Natural killer cell (primary cell): ENCODE results near the gene RGN. TPM values are rescaled to one million over a fixed set of nuclear protein-coding genes. Genes with fewer than 3 reads are reported as not detected.
"Not testable (repeated sequence)": the region's sequence is repeated elsewhere in the genome, so short reads cannot be mapped to it uniquely, and the experiment has no call there.

ENCODE experiments used
- ATAC-seq, 3 donors: fragments of 150-1000 bp in 2 of 3; fragments of 200-7000 bp in 1 of 3; cut with Tn5 transposase; 1 replicate in 1 of 3; 2 replicates in 2 of 3; pipeline ENCODE4 v1.10.0; 2021; ENCODE audit warnings: mild to moderate bottlenecking in 2 of 3, moderate library complexity in 2 of 3
- DNase-seq, 2 donors: peaks; one replicate each; pipeline versions ENCODE4 v3.0.0 to v3.0.0-alpha.2; 2013 to 2021; ENCODE audit warnings: mixed read lengths in 1 of 2
- H3K27ac ChIP-seq: one replicate; pipeline ENCODE4 v1.5.1; 2013; ENCODE audit warnings: mild to moderate bottlenecking, low read length
- H3K27me3 ChIP-seq: one replicate; pipeline ENCODE4 v1.6.1; 2013; ENCODE audit warnings: low read length; ENCODE audit not compliant: control insufficient read depth, insufficient read depth
- H3K36me3 ChIP-seq: one replicate; pipeline ENCODE4 v1.6.1; 2013; ENCODE audit warnings: low read length; ENCODE audit not compliant: control insufficient read depth, insufficient read depth
- H3K4me1 ChIP-seq: one replicate; pipeline ENCODE4 v1.6.1; 2013; ENCODE audit warnings: low read length; ENCODE audit not compliant: control insufficient read depth, insufficient read depth
- H3K4me3 ChIP-seq: one replicate; pipeline ENCODE4 v1.5.1; 2013; ENCODE audit warnings: low read length
- H3K9me3 ChIP-seq: one replicate; pipeline ENCODE4 v1.6.1; 2013; ENCODE audit warnings: low read length; ENCODE audit not compliant: control insufficient read depth, insufficient read depth
- H3K27ac Mint-ChIP-seq, 2 donors: one replicate each; pipeline ENCODE4 v1.8.0; 2022; ENCODE audit warnings: mild to moderate bottlenecking in 2 of 2, mixed read lengths in 2 of 2, moderate library complexity in 1 of 2
- H3K27me3 Mint-ChIP-seq, 2 donors: one replicate each; pipeline ENCODE4 v1.8.0; 2022; ENCODE audit warnings: low read depth in 2 of 2, mixed read lengths in 2 of 2
- H3K36me3 Mint-ChIP-seq: one replicate; pipeline ENCODE4 v1.8.0; 2022; ENCODE audit warnings: mixed read lengths
- H3K4me1 Mint-ChIP-seq, 2 donors: one replicate each; pipeline ENCODE4 v1.8.0; 2022; ENCODE audit warnings: mixed read lengths in 2 of 2
- H3K4me3 Mint-ChIP-seq: one replicate; pipeline ENCODE4 v1.8.0; 2022; ENCODE audit warnings: mild to moderate bottlenecking, moderate library complexity, mixed read lengths
- H3K9me3 Mint-ChIP-seq, 2 donors: one replicate each; pipeline ENCODE4 v1.8.0; 2022; ENCODE audit warnings: mixed read lengths in 2 of 2
- CTCF ChIP-seq: fragments of 200-600 bp; IDR thresholded peaks from one replicate; pipeline ENCODE4 v1.8.0; 2022; ENCODE audit warnings: antibody characterized with exemption
- WGBS: methylation state at CpG from one replicate; pipeline ENCODE4 v1.1.7; 2013; ENCODE audit warnings: missing lambda C conversion rate; ENCODE audit not compliant: insufficient coverage; 5-methylcytosine and 5-hydroxymethylcytosine counted together
- intact Hi-C: fragments of 100-400 bp; cut with micrococcal nuclease; formaldehyde crosslinking; loops from one replicate; pipeline ENCODE4 v1.14.2; 2022
- total RNA-seq, 4 donors: library from RNA; stranded (reverse); fragments of 120-200 nt in 1 of 4; gene quantifications; one replicate each; pipeline versions ENCODE4 v1.2.3 to v1.2.4, GENCODE V29; 2013 to 2022

The RGN gene
- total RNA-seq, 3 donors from 2014 or later (not counting 1 experiment from before 2014, with no cell fraction given), result not detected

- Histone ChIP-seq H3K9me3 (no peaks in the 10 kb centered on the region), H3K27ac (peak overlapping the region; percentile 73), H3K4me1 (peaks cover 10% of the 10 kb centered on the region), H3K4me3 (peak overlapping the region; percentile 58), H3K27me3 (no peaks in the 10 kb centered on the region), H3K36me3 (no peaks in the 10 kb centered on the region)
- DNase-seq (peak in 1 of 2 donors; percentile 11), ATAC-seq (no peak)
- WGBS, result 52% methylated on average over 6 of the region's 11 CpGs
- intact Hi-C loops, result no loop called here
- TF ChIP-seq CTCF, result no peak
- H3K4me1 Mint-ChIP-seq, result no peaks in the 10 kb centered on the region
- peak overlapping the region; percentile 93 to 94 for H3K27ac Mint-ChIP-seq
- H3K27me3 Mint-ChIP-seq, result no peaks in the 10 kb centered on the region
- H3K36me3 Mint-ChIP-seq, result no peaks in the 10 kb centered on the region
- no peaks in the 10 kb centered on the region for H3K9me3 Mint-ChIP-seq
- H3K4me3 Mint-ChIP-seq, result peak overlapping the region; percentile 93
These were observed 51.7 kb downstream of the RGN start for GRCh38 chrX:47129899-47130358.

GRCh38 chrX:47133493-47133892 is 55.2 kb downstream of the RGN start:
- H3K27me3 Mint-ChIP-seq, result no peaks in the 10 kb centered on the region
- Histone ChIP-seq H3K36me3 (no peaks in the 10 kb centered on the region), H3K9me3 (no peaks in the 10 kb centered on the region), H3K27me3 (no peaks in the 10 kb centered on the region), H3K4me3 (no peak overlapping the region), H3K27ac (no peak overlapping the region), H3K4me1 (peaks cover 9% of the 10 kb centered on the region)
- TF ChIP-seq CTCF, result no peak
- H3K9me3 Mint-ChIP-seq, result no peaks in the 10 kb centered on the region
- intact Hi-C loops, result no loop called here
- no peak overlapping the region for H3K4me3 Mint-ChIP-seq
- WGBS, result 81% methylated on average over 2 of the region's 5 CpGs
- no peaks in the 10 kb centered on the region for H3K36me3 Mint-ChIP-seq
- ATAC-seq, result no peak
- no peaks in the 10 kb centered on the region for H3K4me1 Mint-ChIP-seq
- no peak overlapping the region for H3K27ac Mint-ChIP-seq
- no peak for DNase-seq

GRCh38 chrX:47135650-47136049 is 57.4 kb downstream of the RGN start:
- H3K4me1 Mint-ChIP-seq, H3K27me3 Mint-ChIP-seq, H3K4me3 Mint-ChIP-seq, H3K27ac Mint-ChIP-seq, H3K9me3 ChIP-seq, H3K4me1 ChIP-seq, H3K27ac ChIP-seq, H3K36me3 Mint-ChIP-seq, H3K36me3 ChIP-seq, DNase-seq, ATAC-seq, H3K4me3 ChIP-seq, H3K9me3 Mint-ChIP-seq, H3K27me3 ChIP-seq, intact Hi-C loops: not testable (repeated sequence)
- WGBS, result 100% methylated on average over 2 of the region's 5 CpGs

- WGBS, result 97% methylated on average over 6 of the region's 6 CpGs
- intact Hi-C loops, result no loop called here
- H3K4me3 Mint-ChIP-seq, result no peak overlapping the region
- H3K27ac ChIP-seq, result no peak overlapping the region
- no peaks in the 10 kb centered on the region for H3K9me3 Mint-ChIP-seq
- H3K36me3 Mint-ChIP-seq, result no peaks in the 10 kb centered on the region
- no peak for TF ChIP-seq CTCF
- DNase-seq (no peak), ATAC-seq (no peak)
- H3K27me3 Mint-ChIP-seq, result no peaks in the 10 kb centered on the region
- H3K9me3 ChIP-seq, result no peaks in the 10 kb centered on the region
- peaks cover 0 to 16% of the 10 kb centered on the region in 2 donors for H3K4me1 Mint-ChIP-seq
- peaks cover 9% of the 10 kb centered on the region for H3K36me3 ChIP-seq
- H3K4me1 ChIP-seq, result peaks cover under 1% of the 10 kb centered on the region
- H3K27ac Mint-ChIP-seq, result no peak overlapping the region
- no peaks in the 10 kb centered on the region for H3K27me3 ChIP-seq
- no peak overlapping the region for H3K4me3 ChIP-seq
These were observed 59.9 kb downstream of the RGN start for GRCh38 chrX:47138171-47138570.

Other genes with a start within 250 kb of the RGN start
- 10 to 100 TPM; 10.2 to 13.9 (median 10.8) TPM for gene RP2, start 241.4 kb upstream of the RGN start, total RNA-seq
- gene JADE3, start 166.0 kb upstream of the RGN start, total RNA-seq, result under 1 TPM; 0.16 to 0.54 (median 0.43) TPM
- 10 to 100 TPM; 38.2 to 43.3 (median 42.3) TPM for gene NDUFB11, start 66.3 kb downstream of the RGN start, total RNA-seq
- gene RBM10, start 66.8 kb downstream of the RGN start, total RNA-seq, result 10 to 100 TPM; 37.5 to 43.7 (median 39.4) TPM
- gene UBA1, start 115.4 kb downstream of the RGN start, total RNA-seq, result 100 to 1,000 TPM; 118 to 168 (median 120) TPM
- 100 to 1,000 TPM; 112 to 140 (median 126) TPM for gene CDK16, start 140.2 kb downstream of the RGN start, total RNA-seq
- gene USP11, start 154.6 kb downstream of the RGN start, total RNA-seq, result 100 to 1,000 TPM; 107 to 131 (median 108) TPM